DND-41 (cell line): Measurements from ENCODE around the gene DPF3.

ENCODE experiments used
- ATAC-seq: fragments of 200-7000 bp; cut with Tn5 transposase; 3 replicates; pipeline ENCODE4 v1.9.1; 2021; ENCODE audit warnings: low read depth; ENCODE audit not compliant: insufficient read depth
- DNase-seq: peaks from one replicate; pipeline ENCODE4 v3.0.0-alpha.2; 2020
- H2AFZ ChIP-seq: 2 replicates; pipeline ENCODE4 v1.6.0; 2012; ENCODE audit warnings: low read depth, low read length
- H3K27ac ChIP-seq: 2 replicates; pipeline ENCODE4 v1.5.1; 2012; ENCODE audit warnings: low read length, inconsistent platforms
- H3K27me3 ChIP-seq: fragments of 200-600 bp; sonication (generic); 2 replicates; pipeline ENCODE4 v1.6.0; 2012; ENCODE audit warnings: low read length, mild to moderate bottlenecking, inconsistent platforms; ENCODE audit not compliant: insufficient read depth, poor library complexity
- H3K36me3 ChIP-seq: 2 replicates; pipeline ENCODE4 v1.5.1; 2012; ENCODE audit warnings: low read length, inconsistent platforms; ENCODE audit not compliant: insufficient read depth
- H3K4me1 ChIP-seq: 2 replicates; pipeline ENCODE4 v1.5.1; 2012; ENCODE audit warnings: mild to moderate bottlenecking, low read length; ENCODE audit not compliant: insufficient read depth
- H3K4me2 ChIP-seq: 2 replicates; pipeline ENCODE4 v1.6.0; 2012; ENCODE audit warnings: mild to moderate bottlenecking, moderate library complexity, low read length, inconsistent platforms; ENCODE audit not compliant: insufficient read depth
- H3K4me3 ChIP-seq, 2 experiments: fragments of 200-600 bp in 1 of 2; shearing (Covaris generic) in 1 of 2; 2 replicates each; pipeline ENCODE4 v1.5.1; 2012 to 2016; ENCODE audit warnings: inconsistent platforms in 2 of 2, low read length in 2 of 2, mild to moderate bottlenecking in 2 of 2, low read depth in 1 of 2, moderate library complexity in 1 of 2
- H3K79me2 ChIP-seq: 2 replicates; pipeline ENCODE4 v1.6.0; 2012; ENCODE audit warnings: low read length, inconsistent platforms; ENCODE audit not compliant: insufficient read depth
- H3K9ac ChIP-seq: 2 replicates; pipeline ENCODE4 v1.6.0; 2012; ENCODE audit warnings: low read depth, mild to moderate bottlenecking, inconsistent platforms, low read length, moderate library complexity
- H3K9me3 ChIP-seq: 2 replicates; pipeline ENCODE4 v1.5.1; 2012; ENCODE audit warnings: low read length, moderate library complexity, mild to moderate bottlenecking, inconsistent platforms; ENCODE audit not compliant: insufficient read depth, severe bottlenecking
- H4K20me1 ChIP-seq: 2 replicates; pipeline ENCODE4 v1.6.0; 2012; ENCODE audit warnings: low read length; ENCODE audit not compliant: insufficient read depth
- CTCF ChIP-seq: IDR thresholded peaks from 2 replicates; pipeline ENCODE4 v1.5.1; 2012; ENCODE audit warnings: borderline replicate concordance, low read length, moderate library complexity, mild to moderate bottlenecking; ENCODE audit not compliant: poor library complexity, severe bottlenecking; ENCODE audit errors: extremely low read depth
- EZH2 ChIP-seq: IDR thresholded peaks from 3 replicates; pipeline ENCODE4 v1.6.1; 2012; ENCODE audit warnings: borderline replicate concordance, low read depth, mild to moderate bottlenecking, moderate library complexity, low read length, inconsistent platforms; ENCODE audit not compliant: severe bottlenecking

DPF3 gene

GRCh38 chr14:72780751-72781150 is 113.2 kb downstream of the DPF3 start:
- H3K4me1 ChIP-seq = no peaks in the 10 kb centered on the region
- H3K9ac ChIP-seq = no peak overlapping the region
- no peaks in the 10 kb centered on the region for H3K9me3 ChIP-seq
- DNase-seq (no peak), ATAC-seq (no peak)
- H3K4me2 ChIP-seq = no peak overlapping the region
- no peaks in the 10 kb centered on the region for H3K79me2 ChIP-seq
- H2AFZ ChIP-seq = no peak overlapping the region
- no peak overlapping the region for H3K27ac ChIP-seq
- no peak for TF ChIP-seq EZH2
- TF ChIP-seq CTCF = no peak
- H3K36me3 ChIP-seq = no peaks in the 10 kb centered on the region
- no peaks in the 10 kb centered on the region for H3K27me3 ChIP-seq
- H3K4me3 ChIP-seq = no peak overlapping the region
- H4K20me1 ChIP-seq = no peaks in the 10 kb centered on the region

GRCh38 chr14:72779679-72780078 is 114.2 kb downstream of the DPF3 start:
- Histone ChIP-seq H2AFZ (no peak overlapping the region), H3K4me2 (no peak overlapping the region), H3K9me3 (no peaks in the 10 kb centered on the region), H3K9ac (no peak overlapping the region), H3K27me3 (no peaks in the 10 kb centered on the region), H3K4me3 (no peak overlapping the region), H3K79me2 (no peaks in the 10 kb centered on the region), H3K36me3 (no peaks in the 10 kb centered on the region), H4K20me1 (no peaks in the 10 kb centered on the region), H3K4me1 (no peaks in the 10 kb centered on the region), H3K27ac (no peak overlapping the region)
- no peak for TF ChIP-seq CTCF
- no peak for TF ChIP-seq EZH2
- no peak for DNase-seq
- no peak for ATAC-seq

GRCh38 chr14:72777636-72778035 is 116.3 kb downstream of the DPF3 start:
- DNase-seq (no peak), ATAC-seq (no peak)
- H3K27ac ChIP-seq = no peak overlapping the region
- no peaks in the 10 kb centered on the region for H4K20me1 ChIP-seq
- no peaks in the 10 kb centered on the region for H3K9me3 ChIP-seq
- no peak overlapping the region for H3K4me2 ChIP-seq
- no peaks in the 10 kb centered on the region for H3K79me2 ChIP-seq
- H3K27me3 ChIP-seq = no peaks in the 10 kb centered on the region
- H3K9ac ChIP-seq = no peak overlapping the region
- H3K36me3 ChIP-seq = no peaks in the 10 kb centered on the region
- H3K4me1 ChIP-seq = no peaks in the 10 kb centered on the region
- no peak overlapping the region for H2AFZ ChIP-seq
- no peak overlapping the region for H3K4me3 ChIP-seq
- TF ChIP-seq CTCF (no peak), EZH2 (no peak)

GRCh38 chr14:72776701-72777261 is 117.1 kb downstream of the DPF3 start:
- Histone ChIP-seq H2AFZ (no peak overlapping the region), H3K27me3 (no peaks in the 10 kb centered on the region), H3K4me1 (no peaks in the 10 kb centered on the region), H3K4me3 (no peak overlapping the region), H4K20me1 (no peaks in the 10 kb centered on the region), H3K9me3 (no peaks in the 10 kb centered on the region), H3K4me2 (no peak overlapping the region), H3K79me2 (no peaks in the 10 kb centered on the region), H3K27ac (no peak overlapping the region), H3K9ac (no peak overlapping the region), H3K36me3 (no peaks in the 10 kb centered on the region)
- no peak for DNase-seq
- ATAC-seq = no peak
- TF ChIP-seq EZH2 (no peak), CTCF (no peak)
